GM23248 (cell line): ENCODE results near the gene OR4C12.
"Not testable (repeated sequence)": the region's sequence is repeated elsewhere in the genome, so short reads cannot be mapped to it uniquely, and the experiment has no call there.

Experiments
- EZH2 ChIP-seq: fragments of 200-600 bp; sonication (generic); IDR thresholded peaks from 2 replicates; pipeline ENCODE4 v1.6.1; 2018; ENCODE audit warnings: antibody characterized with exemption, mild to moderate bottlenecking; ENCODE audit not compliant: insufficient read depth, poor library complexity, severe bottlenecking
- EZH2phosphoT487 ChIP-seq: fragments of 200-600 bp; sonication (generic); IDR thresholded peaks from 2 replicates; pipeline ENCODE4 v1.6.1; 2018; ENCODE audit warnings: antibody characterized with exemption, moderate library complexity, mild to moderate bottlenecking, low read depth; ENCODE audit not compliant: insufficient read depth

DNA sequence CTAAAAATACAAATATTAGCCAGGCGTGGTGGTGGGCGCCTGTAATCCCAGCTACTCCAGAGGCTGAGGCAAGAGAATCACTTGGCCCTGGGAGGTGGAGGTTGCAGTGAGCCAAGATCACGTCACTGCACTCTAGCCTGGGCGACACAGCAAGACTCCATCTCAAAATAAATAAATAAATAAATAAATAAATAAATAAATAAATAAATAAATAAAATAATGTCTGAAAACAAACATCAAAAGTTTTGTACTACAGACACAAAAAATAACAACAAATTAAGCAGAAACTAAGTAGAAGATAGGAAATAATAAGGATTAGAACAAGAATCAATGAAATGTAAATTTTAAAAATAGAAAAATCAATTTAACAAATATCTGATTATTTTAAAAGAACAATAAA, 8.9 kb downstream of the OR4C12 start:
- TF ChIP-seq EZH2phosphoT487, EZH2: not testable (repeated sequence)
